ENCODE data around the gene UTP4.
A peak's percentile ranks its signal among the peaks of the same experiment; 100 is the strongest.

Gene UTP4

DNA sequence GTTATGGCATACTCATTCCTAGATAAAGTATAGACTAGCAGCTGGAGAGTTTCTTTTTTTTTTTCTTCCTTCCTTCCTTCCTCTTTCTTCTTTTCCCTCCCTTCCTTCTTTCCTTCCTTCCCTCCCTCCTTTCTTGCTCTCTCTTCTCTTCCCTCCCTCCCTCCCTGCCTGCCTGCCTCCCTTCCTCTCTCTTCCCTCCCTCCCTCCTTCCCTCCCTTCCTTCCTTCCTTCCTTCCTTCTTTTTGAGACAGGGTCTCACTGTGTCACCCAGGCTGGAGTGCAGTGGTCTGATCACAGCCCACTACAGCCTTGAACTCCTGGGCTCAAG, 47.5 kb downstream of the UTP4 start:
- no peak for DNase-seq

DNA sequence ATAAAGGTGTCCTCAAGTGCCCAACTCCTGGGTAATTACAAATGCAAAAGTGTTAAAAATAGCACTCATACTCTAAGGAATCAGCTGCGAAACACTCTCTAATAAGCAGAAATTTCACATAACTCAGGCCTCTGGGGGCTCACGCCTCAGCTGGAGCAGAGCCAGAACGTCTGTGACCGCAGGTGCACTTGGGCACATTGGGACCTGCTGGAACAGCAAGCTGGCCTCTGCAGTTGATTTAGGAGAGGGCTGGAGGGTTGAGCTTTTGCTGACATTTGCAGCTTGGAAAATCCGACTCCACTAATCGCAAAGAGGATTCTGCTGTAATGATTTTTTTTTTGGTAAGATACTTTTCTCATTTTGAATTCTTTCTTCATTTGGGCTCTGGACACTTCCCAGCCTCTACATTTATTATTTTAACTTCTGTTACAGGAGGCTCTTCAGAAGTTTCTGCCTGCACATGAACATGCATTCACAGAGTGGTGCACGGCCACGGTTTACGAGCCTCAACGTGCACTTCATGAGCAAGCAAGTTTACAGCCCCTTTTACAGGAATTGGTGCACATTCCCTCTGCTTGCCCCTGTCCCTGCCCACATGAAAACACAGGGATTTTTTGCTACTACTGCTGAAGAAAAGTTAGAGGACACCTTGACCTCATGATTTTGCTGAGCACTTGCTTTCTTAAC, 50.4 kb downstream of the UTP4 start:
- no peak for DNase-seq

DNA sequence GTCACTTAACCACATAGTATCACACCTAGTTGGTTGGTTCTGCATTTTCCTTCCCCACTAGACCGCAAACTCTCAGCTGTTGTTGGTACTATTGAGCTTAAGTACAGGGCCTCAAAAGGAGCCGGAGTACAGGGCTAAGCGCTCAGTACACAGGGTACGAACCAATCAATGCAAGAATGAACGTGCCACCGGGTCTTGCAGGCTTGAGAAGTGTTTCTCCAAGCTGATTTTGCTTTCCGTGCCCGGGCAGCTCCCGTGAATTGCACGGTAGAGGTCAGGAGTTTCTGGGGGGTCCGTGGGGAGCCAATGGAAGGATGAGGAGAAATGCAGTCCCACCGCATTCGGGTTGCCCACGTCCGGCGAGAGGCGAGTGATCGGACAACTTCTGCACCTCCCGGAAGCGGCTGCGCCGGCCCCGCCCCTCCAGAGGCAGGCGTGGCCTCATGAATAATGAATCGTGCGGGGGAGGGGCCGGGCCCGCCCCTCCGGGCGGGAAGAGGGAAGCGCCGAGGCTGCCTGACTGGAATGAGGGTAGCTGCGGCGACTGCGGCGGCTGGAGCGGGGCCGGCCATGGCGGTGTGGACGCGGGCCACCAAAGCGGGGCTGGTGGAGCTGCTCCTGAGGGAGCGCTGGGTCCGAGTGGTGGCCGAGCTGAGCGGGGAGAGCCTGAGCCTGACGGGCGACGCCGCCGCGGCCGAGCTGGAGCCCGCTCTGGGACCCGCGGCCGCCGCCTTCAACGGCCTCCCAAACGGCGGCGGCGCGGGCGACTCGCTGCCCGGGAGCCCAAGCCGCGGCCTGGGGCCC, 54.4 kb downstream of the UTP4 start, which contains the start of gene SNTB2:
Gene SNTB2, plus strand, starts transcription at position 523 of the 804 bp plus-strand sequence. Its CDS starts 3 bp downstream, at position 526.
- DNase-seq: peak; percentile 56 to 80

DNA sequence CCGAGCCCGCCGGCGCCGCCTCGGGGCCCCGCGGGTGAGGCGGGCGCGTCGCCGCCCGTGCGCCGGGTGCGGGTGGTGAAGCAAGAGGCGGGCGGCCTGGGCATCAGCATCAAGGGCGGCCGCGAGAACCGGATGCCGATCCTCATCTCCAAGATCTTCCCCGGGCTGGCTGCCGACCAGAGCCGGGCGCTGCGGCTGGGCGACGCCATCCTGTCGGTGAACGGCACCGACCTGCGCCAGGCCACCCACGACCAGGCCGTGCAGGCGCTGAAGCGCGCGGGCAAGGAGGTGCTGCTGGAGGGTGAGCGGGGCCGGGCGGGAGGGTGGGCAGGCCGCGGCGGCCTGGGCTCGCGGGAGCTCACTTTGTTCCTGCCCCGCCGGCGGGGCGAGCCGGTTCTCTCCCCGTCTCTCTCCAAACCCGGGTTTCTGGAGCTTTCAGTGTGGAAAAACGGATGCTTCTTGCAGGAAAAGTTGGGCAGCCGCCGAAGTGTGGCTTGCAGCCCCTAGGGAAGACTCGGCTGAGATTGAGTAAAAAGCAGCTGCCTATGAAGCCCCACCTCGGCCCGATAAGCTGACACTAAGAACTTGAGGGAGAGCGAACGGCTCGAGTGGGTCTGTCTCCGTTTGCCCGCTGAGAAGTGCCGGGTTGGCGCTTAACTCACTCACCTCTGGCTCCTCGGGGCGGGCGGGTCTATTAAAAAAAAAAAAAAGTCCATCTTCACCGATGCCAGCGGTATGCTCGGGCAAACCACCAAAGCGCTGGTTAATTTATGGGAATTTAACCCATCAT, 55.2 kb downstream of the UTP4 start:
- DNase-seq: peak in 1 of 2 experiments; percentile 9

DNA sequence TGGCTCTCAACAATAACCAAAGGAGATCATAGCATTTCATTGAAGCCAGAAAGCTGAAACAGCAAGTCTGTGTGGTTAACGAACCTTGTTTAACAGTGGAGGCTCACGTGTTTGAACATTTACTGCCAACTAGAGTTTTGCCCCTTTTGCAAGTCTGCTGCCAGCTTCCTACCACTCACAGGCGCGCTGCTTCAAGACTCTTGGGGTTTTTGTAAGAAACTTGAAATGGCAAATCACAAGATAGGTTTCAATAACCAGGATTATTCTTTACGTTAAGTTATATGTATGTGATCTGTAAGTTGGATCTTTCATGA, 55.7 kb downstream of the UTP4 start:
- no peak for DNase-seq

DNA sequence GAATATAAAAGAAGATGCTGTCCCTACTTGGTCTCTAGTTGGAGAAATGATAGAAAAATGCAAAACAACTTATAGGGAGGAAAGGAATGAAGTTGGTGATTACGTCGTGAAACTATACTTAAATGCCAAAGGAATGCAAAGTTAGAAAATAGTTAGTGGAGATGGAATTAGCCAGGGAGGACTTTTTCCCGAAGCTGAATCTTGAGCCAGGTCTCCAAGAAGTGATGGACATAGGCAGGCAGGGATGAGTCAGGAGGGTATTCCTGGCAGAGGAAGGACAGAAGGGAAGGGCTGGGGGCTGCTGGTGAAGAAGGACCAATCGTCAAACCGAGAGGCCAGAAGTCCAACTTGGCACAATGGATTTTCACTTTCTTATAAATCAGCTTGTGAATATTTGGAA, 56.3 kb downstream of the UTP4 start:
- DNase-seq: no peak

DNA sequence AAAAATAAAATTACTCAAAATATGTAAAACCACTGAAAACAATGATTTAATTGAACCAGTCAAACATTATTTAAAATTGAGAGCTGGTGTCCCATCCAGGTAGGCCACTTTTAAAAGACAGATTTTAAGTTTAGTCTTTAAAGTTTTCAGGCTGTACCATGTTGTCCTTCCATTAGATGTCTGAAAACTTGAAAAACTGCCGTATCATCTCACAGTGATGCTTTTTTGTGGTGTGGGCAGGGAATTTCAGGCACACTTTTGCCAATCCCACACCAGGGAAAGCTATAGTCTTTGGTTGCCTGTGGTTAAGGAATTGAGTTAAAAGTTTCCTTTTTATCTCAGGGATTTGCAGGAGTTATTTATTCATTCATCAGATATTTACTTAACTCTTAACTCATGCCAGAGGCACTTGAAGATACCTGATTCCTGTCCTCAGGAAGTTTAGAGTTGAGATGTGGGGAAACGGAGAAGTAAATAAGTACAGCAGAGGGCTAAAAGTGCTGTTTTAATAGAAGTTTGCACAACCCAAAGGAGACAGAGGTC, 57.7 kb downstream of the UTP4 start:
- DNase-seq: no peak

DNA sequence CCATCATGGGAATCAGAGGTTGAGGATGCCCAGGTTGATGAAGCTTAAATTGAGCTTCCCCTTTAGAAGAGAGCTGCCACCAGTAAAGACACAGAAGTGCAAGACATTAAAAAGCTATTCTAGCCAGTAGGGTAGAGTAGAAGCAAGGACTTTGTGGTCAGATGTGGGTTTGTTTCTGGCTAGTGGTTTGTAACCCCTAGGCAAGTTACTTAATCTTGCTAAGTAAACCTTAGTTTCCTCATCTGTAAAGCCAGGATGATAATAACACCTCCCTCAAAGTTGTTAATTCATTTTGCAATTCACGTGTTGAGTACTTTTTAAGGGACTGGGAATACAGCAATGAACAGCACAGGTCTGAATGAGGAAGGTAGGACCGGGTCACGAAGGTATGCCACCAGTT, 58.1 kb downstream of the UTP4 start:
- DNase-seq: no peak

DNA sequence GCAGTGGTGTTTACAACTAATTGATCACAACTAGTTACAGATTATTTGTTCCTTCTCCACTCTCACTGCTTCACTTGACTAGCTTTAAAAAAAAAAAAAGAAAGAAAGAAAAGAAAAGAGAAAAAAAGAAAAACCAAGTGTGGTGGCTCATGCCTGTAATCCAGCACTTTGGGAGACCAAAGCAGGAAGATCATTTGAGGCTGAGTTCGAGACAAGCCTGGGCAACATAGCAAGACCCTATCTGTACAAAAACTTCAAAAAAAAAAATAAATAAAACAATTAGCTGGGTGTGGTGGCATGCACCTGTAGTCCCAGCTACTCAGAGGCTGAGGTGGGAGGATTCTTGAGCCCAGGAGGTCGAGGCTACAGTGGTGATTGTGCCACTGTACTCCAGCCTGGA, 58.7 kb downstream of the UTP4 start:
- DNase-seq: no peak

DNA sequence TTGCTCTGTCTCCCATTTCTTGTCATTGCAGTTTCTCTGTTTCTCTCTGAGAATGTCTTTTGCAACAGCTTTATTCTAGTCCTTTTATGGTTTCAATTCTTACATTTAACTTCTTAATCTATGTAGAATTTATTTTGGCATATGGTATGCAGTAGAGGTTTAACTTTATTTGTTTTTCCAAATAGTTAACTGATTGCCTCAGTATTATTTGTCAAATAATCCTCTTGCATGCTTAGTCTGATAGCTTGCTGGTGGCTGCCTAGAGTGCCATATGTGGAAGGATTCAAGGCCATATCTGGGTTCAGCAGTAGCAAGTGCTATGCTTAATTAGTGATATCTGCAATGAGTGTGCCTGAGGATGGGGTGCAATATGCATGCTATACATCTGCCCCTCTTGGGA, 61.4 kb downstream of the UTP4 start:
- DNase-seq: no peak

DNA sequence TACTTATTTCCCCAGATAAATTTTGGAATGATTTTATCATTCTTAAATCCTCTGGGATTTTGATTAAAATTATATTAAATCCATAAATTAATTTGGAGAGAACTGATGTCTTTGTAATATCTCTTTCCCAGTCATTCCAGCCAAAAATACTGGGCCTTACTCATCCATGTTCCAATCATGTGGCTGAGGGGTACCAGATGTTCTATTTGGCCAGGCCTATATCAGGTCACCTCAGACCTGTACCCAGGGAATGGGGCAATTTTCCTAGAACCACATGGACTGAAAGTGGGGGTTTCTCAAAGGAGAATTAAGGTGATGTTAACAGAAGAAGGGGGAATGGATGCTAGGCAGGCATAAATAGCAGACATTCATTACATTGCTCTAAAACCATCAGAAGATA, 62.0 kb downstream of the UTP4 start:
- DNase-seq: no peak

DNA sequence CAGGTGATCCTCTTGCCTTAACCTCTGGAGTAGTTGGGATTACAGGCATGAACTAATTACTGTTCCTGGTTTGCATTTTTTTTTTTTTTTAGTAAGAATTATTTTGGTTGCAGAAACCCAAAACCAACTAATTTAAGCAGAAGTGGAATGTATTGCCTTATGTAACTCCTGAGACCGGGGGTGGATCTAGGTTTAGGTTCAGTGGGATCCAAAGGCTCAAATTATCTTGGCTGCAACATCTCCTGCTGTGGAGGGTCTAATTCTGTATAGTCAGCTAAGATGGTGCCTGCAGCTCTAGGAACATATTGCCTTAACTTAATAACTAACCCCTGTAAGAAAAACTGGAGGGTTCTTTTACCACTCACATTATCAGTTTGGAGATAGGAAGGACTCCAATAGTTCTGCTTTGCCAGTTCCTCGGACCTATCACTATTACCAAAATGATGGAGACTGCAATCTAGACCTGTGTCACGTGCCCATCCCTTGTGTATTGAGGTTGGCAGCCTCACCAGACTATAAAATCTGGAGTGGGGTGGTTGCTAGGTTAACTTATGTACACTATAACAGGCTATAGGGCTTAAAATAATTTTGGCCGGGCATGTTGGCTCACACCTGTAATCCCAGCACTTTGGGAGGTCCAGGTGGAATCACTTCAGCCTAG, 63.0 kb downstream of the UTP4 start:
- DNase-seq: no peak

DNA sequence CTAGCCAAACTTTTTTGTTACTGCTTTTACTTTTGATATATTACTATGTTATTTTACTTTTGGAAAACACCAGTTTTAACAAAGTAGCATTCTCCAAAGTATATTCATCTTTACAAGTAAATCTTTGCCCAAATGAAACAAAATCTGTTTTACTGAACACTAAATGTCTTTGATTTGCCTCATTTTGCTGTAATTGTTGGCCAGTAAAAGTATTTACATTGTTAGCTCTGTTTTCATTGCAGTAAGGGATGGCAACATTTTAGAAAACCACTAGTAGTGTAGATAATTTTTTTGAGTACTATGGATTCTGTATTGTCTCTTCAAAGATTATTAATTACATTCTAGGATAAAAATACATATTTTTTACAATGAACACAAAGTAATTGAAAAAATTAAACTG, 65.1 kb downstream of the UTP4 start:
- no peak for DNase-seq

DNA sequence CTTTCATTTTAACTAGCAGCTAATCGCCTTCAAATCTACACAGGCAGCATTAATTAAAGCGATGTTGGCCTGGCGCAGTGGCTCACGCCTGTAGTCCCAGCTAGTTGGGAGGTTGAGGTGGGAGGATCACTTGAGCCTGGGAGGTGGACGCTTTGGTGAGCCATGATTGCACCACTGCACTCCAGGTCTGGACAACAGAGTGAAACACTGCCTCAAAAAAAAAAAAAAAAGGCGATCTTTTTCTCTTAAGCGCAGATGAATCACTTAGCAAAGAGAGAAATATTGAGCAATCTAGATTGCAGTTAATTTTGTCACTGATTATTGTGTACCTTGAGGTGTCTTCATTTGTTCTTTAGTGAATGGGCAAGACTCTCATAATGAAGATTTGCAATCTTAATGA, 66.9 kb downstream of the UTP4 start:
- no peak for DNase-seq

DNA sequence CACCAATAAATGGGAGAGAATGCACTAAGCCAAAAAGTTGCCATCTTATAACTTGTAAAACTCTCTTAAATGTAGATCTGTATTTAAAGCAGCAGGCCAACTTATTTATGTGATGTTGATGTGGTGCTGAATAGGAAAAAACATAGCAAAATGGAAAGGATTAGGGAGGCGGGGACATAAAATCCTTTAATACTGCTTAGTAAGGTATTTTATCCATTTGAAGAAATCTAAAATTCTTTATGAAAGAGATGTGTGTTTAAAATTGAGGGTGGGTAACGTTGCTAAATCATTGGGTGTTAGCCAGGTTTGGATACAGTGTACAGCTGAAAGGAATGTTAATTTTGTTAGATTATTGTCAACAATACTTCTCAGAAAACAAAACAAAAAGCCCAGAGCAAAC, 68.8 kb downstream of the UTP4 start:
- no peak for DNase-seq

DNA sequence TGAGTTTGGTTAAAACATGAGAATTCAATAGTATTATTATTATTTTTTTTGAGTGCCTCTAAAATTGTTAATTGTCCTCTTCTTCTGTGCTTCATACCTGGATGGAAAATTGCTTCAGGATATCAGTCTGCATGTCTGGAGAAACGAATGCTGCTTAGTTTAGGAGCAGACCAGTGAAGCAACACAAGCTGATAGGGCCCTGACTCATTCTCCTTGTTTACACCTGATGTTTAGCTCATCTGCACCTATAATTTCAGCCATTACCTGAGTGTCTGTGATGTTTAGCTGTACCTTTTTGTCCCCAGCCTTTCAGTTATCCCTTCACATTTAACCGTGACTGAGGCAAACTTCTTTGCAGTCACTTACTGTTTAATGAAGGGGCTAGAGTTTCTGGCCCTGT, 69.3 kb downstream of the UTP4 start:
- DNase-seq: no peak

DNA sequence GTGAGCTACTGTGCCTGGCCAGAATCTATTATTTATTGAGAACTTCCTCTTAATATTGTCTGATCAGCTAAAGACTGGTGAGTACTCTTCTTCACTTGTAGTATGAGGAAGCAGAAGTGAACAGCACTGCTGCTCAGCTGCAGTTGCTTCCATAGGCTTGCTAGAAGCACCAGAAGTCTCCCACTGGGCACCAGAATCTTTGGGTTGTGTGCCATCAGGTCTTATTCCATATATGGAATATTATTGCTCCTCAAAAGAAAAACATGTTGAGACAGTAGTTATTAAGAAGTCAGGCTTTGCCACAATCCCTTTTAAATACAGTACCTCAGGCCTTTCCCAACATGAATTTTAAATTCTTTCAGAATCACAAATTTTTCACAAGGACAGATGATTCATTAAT, 71.7 kb downstream of the UTP4 start:
- DNase-seq: no peak

DNA sequence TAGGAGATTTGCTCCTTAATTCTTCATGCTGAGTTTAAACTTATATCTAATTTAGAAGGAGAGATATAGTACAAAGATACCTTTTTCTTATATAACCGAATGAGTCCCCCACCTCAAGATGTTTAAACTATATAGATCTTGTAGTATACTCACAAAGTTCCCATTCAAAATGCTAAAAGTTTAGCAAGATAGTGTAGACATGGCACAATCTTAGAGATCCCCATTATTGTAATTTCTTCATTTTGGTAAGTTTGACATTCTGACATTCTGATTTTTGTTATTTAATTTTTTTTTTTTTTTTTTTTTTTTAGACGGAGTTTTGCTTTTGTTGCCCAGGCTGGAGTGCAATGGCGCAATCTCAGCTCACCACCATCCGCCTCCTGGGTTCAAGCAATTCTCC, 77.3 kb downstream of the UTP4 start:
- no peak for DNase-seq

DNA sequence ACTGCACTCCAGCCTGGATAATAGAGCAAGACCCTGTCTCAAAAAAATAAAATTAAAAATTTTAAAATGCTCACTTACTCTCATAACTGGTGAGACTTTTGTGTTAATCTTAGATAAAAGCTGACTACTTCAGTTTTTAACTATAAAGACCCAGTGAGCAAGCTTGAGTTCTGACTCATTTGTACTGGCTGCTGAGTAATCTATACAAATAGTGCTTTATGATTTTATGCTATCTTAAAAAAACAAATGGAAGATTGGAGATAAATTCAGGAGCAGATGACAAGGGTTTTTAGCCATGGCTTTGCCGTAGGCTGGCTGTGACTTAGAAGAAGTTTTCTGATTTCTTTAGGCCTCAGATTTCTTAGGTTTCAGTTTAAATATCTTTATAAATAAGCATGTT, 85.0 kb downstream of the UTP4 start:
- no peak for DNase-seq
